Pons (tissue), 1 donor: ENCODE results near the gene CLDN22.
"Not testable (repeated sequence)": the region's sequence is repeated elsewhere in the genome, so short reads cannot be mapped to it uniquely, and the experiment has no call there.

Source experiments
- DNase-seq: peaks from one replicate; pipeline ENCODE4 v3.0.0-alpha.2; 2016; ENCODE audit warnings: low spot score

CLDN22 gene

DNA sequence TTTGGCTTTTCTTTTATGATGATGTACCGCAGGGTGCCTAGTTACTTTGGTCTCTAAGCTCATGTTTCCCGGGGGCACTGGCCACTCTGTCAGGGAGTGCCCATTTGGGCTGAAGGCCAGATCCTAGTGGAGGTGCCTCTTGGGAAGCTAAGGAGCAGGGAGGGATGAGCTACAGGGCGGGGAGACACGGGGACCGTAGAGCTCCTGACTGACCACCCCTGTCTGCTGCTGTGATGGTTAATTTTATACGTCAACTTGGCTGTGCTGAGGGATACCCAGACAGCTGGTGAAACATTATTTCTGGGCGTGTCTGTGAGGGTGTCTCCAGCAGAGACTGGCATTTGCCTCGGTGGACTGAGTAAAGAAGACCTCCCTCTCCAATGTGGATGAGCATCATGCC, 27.1 kb upstream of the CLDN22 start:
- no peak for DNase-seq

DNA sequence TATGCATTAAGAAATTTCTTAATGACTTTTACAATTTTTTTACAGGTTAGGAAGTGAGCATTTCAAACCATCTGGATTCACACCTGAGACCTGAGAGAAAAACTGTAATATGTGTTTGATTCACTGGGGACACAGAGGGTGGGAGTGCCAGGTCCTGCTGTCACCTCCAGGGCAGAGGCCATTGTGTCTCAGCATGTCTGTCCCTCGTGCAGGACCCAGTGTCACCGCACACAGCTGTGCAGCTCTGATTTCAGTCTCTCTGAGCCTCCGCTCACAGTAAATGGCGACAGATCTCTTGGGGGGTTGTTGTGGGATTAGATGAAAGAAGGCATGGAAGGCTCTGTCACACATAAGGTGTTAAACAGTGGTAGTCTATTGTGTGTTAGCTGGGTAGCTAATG, 25.2 kb upstream of the CLDN22 start:
- no peak for DNase-seq

DNA sequence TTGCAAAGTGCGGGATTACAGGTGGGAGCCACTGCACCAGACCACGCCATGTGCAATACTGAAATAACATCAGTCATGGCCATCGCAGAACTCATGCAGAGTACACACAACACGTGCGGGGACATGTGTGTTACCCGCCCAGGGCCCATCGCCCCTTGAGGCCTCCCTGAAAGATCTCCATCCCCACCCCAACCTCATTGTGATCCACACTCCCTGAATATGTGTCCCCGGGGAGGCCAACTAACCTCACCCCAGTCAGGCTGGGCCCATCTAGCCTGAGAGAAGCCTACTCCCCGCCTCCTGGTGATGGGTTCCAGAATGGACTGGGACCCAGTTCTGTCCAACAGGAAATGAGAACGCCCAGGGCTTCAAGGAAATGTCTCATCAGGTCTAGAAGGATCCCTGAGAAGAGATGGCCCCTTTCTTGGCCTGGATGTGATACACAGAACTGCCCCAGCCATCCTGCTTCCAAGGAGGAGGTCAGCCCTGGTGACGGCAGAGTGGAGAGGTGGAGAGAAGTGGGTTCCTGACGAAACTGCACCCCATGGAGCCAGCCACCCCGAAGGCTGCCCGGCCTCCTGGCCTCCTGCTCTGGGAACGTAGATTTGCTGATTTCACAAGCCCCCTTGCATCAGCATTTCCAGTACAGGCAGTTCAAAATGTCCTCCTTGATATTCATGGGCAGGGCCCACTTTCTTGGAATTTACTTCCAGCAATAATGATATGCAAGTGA, 24.6 kb upstream of the CLDN22 start:
- no peak for DNase-seq

DNA sequence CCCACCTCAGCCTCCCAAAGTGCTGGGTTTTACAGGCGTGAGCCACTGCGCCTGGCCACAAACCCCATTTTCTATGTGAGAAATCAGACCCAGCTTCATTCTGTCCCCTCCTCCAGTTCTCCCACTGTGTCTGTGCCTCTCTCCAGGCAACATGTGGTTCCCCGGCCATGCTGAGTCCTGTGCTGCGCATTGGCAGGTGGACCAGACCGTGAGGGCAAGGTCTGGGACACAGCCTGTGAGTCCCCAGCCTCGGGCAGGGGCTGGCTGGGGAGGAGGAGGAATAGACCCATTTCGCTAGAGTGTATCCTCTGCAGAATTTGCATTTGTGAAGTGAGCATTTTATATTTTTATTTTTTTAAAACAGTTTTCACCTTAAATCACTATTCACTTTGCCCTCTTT, 23.7 kb upstream of the CLDN22 start:
- no peak for DNase-seq

DNA sequence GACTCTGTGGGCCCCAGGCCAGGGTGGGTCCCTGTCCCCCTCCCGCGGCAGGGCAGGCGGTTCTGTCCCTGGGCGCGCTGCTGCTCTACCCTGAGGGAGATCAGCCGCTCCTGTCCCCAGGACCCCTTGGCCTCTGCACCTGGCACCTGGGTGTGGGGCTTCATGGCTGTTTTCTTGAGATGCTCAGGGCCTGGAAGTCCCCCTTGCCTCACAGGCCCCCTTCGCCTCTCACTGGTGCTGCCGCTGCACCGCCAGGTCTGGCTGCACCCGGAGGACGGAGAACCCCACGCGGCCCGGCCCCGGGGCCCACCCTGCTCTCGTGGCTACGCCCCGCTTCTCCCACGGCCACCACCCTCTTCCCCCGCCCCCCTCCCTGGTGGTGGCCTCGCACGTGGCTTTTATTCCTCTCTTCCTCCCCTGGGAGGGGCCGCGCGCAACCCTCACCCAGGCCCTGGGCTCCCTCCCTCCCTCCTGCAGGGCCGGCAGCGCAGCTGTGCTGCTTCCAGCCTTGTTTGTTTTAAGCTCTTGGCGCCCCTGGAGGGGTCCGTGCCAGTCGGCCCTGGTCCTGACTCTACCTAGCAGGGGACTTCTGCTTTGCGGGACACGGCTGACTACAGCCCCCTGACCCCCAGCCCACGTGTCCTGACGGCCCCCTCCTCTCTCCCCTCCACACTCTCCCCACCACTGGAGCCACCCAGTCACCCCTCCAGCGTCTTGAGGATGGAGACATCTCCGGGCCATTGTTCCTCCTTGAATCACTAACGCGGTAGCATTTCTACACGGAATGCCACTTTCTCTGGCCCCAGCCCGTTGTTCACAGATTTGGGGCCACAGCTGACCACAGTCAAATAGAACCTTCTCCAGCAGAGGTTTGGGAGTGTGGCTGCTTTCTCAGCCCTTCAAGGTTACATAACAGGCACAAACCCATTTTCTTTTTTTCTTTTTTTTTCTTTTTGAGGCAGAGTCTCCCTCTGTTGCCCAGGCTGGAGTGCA, 22.8 kb upstream of the CLDN22 start:
- no peak for DNase-seq

DNA sequence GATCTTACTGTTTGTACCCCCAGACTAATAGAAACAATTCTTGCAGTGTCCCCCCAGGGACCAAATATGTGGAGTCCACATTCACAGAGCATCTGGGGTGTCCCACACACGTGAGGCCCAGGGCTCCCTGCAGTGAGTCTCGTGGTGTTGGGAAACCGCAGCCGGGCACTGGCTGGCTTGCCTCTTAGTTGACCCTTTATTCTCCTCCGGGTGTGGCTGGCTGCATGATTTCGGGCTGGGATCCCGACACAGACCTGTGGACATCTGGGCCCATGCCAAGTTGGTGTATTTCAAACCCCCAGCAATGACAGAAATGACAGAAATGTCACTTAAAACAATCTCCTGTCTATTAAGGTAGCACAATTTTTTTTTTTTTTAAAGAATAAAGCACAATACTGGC, 17.8 kb upstream of the CLDN22 start:
- no peak for DNase-seq

DNA sequence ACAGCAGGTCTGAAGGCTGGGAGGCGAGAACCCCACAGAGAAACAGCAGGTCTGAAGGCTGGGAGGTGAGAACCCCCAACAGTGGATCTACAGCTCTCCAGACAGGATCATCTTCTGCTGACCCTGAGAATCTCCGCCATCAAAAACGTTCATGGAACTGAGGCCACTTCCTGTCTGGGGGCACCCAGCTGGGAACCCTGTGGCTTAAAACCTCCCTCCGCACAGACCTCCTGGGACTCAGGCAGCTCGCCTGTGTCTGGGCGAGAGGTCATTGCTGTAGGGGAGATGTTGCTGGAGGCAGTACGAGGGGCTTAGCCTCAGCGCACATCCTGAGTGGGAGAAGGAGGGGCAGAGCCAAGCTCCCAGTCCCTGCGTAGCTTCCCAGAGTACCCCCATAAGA, 17.3 kb upstream of the CLDN22 start:
- DNase-seq = no peak

DNA sequence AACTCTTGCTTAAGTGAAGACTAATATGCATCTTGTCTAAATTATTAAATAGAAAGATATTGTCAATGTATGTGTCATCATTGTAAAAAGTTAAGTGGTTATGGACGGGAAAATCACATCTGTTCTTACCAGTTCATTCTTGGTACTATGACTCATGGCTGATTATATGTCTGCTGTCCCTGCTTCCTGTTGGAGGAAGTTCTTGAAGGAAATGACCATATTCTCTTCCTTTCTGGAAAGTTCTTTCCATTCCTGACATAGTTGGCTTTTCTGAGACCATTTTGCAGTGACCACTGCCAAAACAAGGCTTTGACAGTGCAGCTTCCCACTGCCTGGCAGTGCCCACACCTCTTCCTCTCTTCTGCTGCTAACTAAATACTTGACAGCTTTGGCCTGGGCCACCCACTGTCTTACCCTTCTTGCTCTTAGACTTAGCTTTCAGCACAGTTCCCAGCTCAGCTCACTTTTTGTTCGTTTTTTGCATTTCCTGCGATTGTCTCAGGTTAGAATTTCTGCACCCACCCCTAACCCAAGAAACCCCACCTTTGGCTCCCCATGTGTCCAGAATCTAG, 15.4 kb upstream of the CLDN22 start:
- no peak for DNase-seq

DNA sequence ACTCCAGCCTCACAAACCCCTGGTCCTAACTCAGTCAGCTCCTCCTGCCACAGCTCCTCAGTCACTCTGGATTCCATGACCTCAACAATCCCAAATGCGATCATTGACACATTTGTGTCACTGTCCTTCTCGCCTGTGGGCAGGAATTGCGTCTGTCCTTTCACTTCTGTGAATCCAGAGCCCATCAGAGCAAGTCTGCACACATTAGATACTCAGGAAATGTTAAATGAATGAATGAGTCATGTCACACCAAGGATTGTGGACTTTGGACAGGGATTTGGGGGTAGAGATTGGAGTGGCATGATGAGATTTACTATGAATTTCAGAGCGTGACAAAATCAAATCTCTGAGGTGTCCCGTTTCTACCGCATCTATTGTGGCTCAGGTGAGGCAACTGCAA, 13.9 kb upstream of the CLDN22 start:
- no peak for DNase-seq

DNA sequence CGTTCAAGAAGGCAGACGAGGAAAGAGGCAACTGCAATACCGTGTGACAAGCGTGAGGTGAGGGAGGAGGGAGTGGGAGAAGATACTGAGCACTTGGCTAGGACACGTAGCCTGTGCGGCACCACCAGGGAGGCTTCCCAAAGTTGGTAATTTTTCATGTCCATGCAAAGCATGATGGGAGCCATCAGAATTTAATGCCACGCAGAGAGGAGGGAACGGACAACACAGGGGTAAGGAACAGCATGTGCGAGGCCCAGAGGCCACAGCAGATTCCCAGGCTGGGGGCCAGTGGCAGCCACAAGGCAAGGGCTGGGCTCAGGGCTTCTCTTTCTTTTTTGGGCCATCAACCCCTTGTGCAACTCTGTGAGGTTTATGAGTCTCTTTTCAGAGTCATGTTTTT, 13.1 kb upstream of the CLDN22 start:
- DNase-seq = no peak

DNA sequence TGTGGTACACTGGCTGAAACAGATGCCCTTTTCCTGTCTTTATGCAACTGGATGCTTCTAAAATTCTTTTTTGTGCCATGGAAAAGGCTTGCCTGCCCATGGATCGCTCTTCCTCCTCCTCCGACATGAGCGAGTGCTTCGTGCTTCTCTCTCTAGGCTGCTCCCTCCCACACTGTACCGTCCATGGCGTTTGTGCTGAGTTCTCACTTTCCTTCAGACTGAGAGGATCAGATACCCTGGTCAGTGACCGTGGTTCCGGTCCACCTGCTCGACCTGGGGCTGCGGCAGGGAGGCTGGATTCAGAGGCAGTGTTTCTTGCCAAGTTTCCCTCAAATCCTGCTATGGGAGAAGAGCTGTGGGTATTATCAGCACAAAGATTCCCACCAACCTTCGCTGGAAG, 12.4 kb upstream of the CLDN22 start:
- DNase-seq = no peak

DNA sequence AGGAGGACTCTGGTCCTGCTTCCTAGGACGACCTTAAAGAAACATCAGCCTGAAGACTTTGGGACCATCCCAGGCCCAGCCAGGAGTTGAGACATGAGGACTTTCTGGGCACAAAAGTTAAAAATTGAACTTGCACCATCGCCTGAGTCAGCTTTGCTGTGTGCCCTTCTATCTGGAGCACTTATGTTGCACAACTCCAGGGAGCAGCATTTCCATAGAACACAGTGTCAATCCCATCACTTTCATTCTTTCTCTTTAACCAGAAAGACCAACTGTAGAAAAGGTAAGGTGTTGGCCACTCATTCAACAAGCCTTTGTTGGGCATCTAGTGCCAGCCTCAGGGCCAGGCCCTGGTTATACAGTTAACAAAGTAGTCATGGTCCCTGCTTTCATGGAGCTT, 10.8 kb upstream of the CLDN22 start:
- no peak for DNase-seq

DNA sequence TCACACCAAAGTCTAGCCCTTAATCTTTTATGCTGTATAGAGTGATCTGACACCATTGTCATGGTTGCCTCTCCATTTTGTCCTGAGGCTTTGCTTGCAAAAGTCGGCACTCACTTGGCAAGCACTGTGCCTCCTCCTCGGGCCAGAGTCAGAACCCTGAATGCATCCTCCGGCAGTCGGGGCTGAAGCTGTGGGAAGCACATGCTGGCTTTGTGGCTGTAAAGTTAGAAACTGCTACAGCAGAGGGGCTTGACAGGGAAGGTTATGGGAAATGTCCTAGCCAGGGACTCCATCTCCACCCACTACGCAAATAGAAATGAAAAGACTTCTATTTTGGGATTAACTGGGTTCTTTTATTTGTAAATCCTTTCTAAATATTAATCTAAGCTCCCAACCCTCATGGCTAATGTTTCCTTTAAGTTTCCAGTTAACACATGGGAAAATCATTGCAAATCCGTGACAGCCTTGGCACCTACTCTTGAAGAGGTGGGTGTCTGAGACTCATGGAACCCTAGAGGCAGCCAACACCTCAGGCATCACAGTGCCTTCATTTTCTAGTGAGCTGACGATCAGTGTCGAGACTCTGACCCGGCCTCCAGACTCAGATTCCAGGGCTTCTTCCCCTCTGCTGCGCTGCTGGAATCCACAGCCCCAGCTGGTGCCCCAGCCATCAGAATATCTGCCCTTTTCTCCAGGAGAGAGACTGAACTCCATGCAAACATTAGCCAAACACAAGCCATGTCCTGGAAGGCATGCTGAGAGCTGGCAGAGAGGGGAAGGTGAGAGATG, 10.1 kb upstream of the CLDN22 start:
- DNase-seq = no peak

DNA sequence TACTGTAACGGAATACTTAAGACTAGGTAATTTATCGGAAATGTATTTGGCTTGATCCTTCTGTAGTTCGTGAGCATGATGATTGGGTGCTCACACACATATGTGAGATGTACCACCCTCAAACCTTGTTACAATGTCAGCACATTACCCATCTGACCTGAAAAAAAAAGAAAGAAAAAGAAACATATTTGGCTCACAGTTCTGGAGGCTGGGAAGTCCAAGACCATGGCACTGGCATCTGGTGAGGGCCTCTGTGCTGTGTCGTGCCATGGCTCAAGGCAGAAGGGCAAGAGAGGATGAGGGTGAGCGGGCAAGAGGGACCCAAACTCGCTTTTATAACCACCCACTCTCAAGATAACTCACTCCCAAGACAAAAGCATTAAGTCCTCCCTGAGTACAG, 9.2 kb upstream of the CLDN22 start:
- no peak for DNase-seq

DNA sequence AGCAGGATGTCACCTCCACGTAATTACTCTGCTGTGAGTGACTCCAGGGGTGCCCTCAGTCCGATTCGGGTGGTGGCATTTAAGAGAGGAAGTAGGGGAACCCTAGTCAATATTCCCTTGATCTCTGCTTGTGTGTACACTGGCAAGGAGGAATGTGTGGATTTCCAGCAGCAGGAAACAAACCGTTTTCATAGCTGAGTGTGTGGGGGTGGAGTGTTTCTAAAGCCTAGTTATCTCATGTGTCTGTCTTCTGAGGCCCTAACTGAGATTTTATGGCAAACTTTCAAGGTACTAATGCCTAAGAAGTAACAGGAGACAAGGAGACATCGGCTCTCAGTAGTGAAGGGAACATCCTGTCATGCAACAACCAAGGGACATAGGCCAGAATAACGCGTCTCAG, 8.8 kb upstream of the CLDN22 start:
- no peak for DNase-seq

DNA sequence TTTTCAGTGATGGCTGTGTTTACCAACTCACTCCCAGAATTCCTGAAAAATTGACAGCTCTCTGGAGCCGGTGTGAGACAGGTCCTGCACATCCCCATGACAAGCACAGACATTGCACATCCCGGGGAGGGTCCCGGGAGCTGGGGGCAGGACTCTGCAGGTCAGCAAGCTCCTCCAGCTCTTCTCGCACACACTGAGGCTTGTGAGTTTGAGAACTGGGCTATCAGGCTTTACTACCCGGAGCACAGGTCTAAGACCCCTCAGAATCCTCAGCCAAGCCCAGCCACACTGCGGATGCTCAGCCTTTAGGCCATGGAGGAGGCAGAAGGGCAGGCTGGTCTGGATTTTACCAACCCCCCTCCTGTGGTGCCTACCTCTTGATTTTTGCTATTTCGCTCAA, 7.8 kb upstream of the CLDN22 start:
- no peak for DNase-seq

DNA sequence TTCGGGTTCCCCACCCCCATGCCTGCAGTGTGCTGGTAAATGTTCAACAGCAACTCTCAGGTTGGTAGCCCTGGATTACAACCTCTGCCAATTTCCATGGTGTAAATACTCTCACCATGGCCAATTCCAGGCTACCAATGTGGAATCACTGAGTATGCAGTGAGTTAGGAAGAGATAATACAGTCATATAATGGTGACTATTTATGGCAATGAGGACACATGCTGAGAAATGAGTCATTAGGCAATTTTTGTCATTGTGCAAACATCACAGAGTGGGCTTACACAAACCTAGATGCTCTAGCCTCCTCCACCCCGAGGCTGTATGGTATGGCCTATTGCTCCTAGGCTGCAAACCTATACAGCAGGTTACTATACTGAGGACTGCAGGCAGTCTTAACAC, 6.8 kb upstream of the CLDN22 start:
- no peak for DNase-seq

DNA sequence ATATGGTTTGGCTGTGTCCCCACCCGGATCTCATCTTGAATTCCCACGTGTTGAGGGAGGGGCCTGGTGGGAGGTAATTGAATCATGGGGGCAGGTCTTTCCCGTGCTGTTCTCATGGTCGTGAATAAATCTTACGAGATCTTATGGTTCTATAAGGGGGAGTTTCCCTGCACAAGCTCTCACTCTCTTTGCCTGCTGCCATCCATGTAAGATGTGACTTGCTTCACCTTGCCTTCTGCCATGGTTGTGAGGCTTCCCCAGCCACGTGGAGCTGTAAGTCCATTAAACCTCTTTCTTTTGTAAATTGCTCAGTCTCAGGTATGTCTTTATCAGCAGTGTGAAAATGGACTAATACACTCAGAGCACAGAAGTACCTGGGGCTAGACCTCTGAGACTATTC, 6.3 kb upstream of the CLDN22 start:
- not testable (repeated sequence) for DNase-seq

DNA sequence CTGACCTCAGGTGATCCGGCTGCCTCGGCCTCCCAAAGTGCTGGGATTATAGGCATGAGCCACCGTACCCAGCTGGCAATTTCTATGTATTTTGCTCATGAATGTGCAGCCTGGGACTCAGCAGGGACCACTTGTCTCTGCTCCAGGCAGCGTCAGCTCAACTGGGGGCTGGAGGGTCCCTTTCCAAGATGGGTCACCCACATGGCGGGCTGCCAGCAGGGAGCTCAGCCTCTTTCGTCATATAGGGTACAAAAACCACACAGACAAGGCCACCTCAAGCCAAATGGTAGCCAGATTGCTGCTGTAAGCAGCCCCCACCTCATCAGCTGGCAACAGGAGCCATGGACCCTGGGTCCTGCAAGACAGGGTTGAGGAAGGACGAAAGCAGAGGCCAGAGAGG, 4.5 kb upstream of the CLDN22 start:
- DNase-seq = no peak

DNA sequence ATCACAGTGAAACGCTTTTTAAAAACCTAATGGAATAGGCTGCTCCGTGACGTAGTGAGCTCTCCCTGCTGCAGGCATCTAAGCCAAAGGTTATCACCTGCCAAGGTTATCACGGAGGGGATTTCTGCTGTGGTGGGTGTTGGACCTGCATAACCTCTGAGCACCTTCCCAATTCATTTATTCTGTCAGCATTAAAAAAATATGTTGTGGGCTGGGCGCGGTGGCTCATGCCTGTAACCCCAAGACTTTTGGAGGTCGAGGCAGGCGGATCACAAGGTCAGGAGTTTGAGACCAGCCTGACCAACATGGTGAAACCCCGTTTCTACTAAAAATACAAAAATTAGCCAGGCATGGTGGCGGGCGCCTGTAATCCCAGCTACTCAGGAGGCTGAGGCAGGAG, 4.0 kb upstream of the CLDN22 start:
- not testable (repeated sequence) for DNase-seq

DNA sequence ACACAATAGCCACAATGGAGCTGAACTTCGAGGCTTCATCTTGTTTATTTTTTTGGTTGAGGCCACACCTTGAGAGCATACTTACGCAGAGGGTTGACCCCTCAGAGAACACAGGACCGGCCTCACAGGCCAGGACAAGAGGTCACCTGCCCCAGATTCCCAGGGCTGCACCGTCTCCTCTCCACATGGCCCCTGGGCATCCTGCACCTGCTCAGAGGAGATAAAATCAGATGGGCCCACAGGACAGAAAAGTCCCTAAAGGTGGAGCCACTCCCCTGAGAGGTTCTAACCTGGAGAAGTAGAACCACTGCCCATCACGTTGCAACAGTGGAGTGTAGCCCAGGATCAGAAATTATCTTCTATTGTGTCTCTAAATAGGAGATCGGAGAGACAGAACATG, 3.2 kb upstream of the CLDN22 start:
- DNase-seq = no peak

DNA sequence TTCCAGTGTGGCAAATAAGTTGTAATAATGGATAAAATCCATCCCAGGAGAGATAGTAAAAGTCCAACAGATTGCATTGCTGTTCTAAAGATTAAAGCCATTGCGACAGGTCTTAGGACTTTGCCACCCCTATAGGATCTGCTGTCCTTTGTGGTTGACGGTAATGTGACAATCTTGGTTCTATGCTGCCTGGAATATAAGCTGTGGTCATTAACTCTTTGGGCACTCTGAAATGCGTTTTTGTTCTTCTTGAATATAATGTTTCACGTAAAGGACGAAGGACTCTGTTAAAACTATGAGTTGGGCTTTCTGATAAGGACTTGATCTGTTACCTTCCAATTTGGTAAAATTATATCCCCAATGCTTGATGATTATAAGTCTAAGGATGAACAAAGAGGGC, 2.2 kb upstream of the CLDN22 start, which contains the start of gene CLDN24:
CLDN24 (minus strand) TSS at position 101 of the 400 bp plus-strand sequence; CDS start at position 101, 0 bp downstream.
- DNase-seq = no peak
